GM23248 (cell line): ENCODE measurements around the gene GNB3. TPM values are rescaled to one million over a fixed set of nuclear protein-coding genes. Genes with fewer than 3 reads are reported as not detected.
"Not testable (repeated sequence)": the region's sequence is repeated elsewhere in the genome, so short reads cannot be mapped to it uniquely, and the experiment has no call there.

Experiments
- DNase-seq: peaks from one replicate; pipeline ENCODE4 v3.0.0-alpha.2; 2015
- H2AFZ ChIP-seq: fragments of 200-600 bp; sonication (generic); 2 replicates; pipeline ENCODE4 v1.6.1; 2016; ENCODE audit warnings: antibody characterized with exemption
- H3F3A ChIP-seq: fragments of 200-600 bp; sonication (generic); 2 replicates; pipeline ENCODE4 v1.6.1; 2016; ENCODE audit warnings: mild to moderate bottlenecking, antibody characterized with exemption, mixed run types; ENCODE audit not compliant: insufficient read depth
- H3K27ac ChIP-seq: fragments of 200-600 bp; sonication (generic); 2 replicates; pipeline ENCODE4 v1.5.1; 2016; ENCODE audit warnings: mild to moderate bottlenecking
- H3K27me3 ChIP-seq: fragments of 200-600 bp; sonication (generic); replicated peaks from 2 replicates; pipeline ENCODE4 v1.6.1; 2016; ENCODE audit warnings: mild to moderate bottlenecking; ENCODE audit not compliant: insufficient read depth
- H3K36me3 ChIP-seq: fragments of 200-600 bp; sonication (generic); 2 replicates; pipeline ENCODE4 v1.6.1; 2016; ENCODE audit warnings: low read depth, mild to moderate bottlenecking
- H3K4me1 ChIP-seq: fragments of 200-600 bp; sonication (generic); 2 replicates; pipeline ENCODE4 v1.6.1; 2016; ENCODE audit warnings: mild to moderate bottlenecking; ENCODE audit not compliant: insufficient read depth
- H3K4me2 ChIP-seq: fragments of 200-600 bp; sonication (generic); one replicate; pipeline ENCODE4 v1.6.1; 2016; ENCODE audit warnings: mild to moderate bottlenecking; ENCODE audit not compliant: unreplicated experiment
- H3K4me3 ChIP-seq: fragments of 200-600 bp; sonication (generic); 2 replicates; pipeline ENCODE4 v1.5.1; 2016; ENCODE audit warnings: mild to moderate bottlenecking
- H3K79me2 ChIP-seq: fragments of 200-600 bp; sonication (generic); 2 replicates; pipeline ENCODE4 v1.6.1; 2016; ENCODE audit warnings: mild to moderate bottlenecking; ENCODE audit not compliant: insufficient read depth
- H3K9ac ChIP-seq: fragments of 200-600 bp; sonication (generic); 2 replicates; pipeline ENCODE4 v1.6.1; 2016; ENCODE audit warnings: mild to moderate bottlenecking
- H3K9me2 ChIP-seq: fragments of 200-600 bp; sonication (generic); 2 replicates; pipeline ENCODE4 v1.6.1; 2016; ENCODE audit warnings: mixed run types, mild to moderate bottlenecking, moderate library complexity; ENCODE audit not compliant: insufficient read depth
- H3K9me3 ChIP-seq: fragments of 200-600 bp; sonication (generic); one replicate; pipeline ENCODE4 v1.6.1; 2017; ENCODE audit warnings: low read depth
- H4K20me1 ChIP-seq: fragments of 200-600 bp; sonication (generic); 2 replicates; pipeline ENCODE4 v1.6.0; 2016; ENCODE audit not compliant: insufficient read depth
- EZH2 ChIP-seq: fragments of 200-600 bp; sonication (generic); IDR thresholded peaks from 2 replicates; pipeline ENCODE4 v1.6.1; 2018; ENCODE audit warnings: antibody characterized with exemption, mild to moderate bottlenecking; ENCODE audit not compliant: insufficient read depth, poor library complexity, severe bottlenecking
- EZH2phosphoT487 ChIP-seq: fragments of 200-600 bp; sonication (generic); IDR thresholded peaks from 2 replicates; pipeline ENCODE4 v1.6.1; 2018; ENCODE audit warnings: antibody characterized with exemption, moderate library complexity, mild to moderate bottlenecking, low read depth; ENCODE audit not compliant: insufficient read depth
- whole genome bisulfite sequencing, 2 experiments: methylation state at CpG; one replicate each; pipeline ENCODE4 v1.1.6; 2015 to 2017; ENCODE audit warnings: low lambda C conversion rate in 2 of 2, low coverage in 1 of 2; ENCODE audit errors: missing lambda C conversion rate in 2 of 2; 5-methylcytosine and 5-hydroxymethylcytosine counted together
- in situ Hi-C: fragments of 300-500 bp; cut with MboI; formaldehyde crosslinking; loops from 2 replicates; pipeline ENCODE4 v1.15.0; 2020
- polyA plus RNA-seq: library from polyadenylated mRNA; unstranded; fragments of >200 nt; fragmentation: Nextera tagmentation; extraction: Ambion mirVana; gene quantifications from 2 replicates; pipeline ENCODE4 v1.2.1, GENCODE V29; 2016
- total RNA-seq: library from RNA; depleted of rRNA; stranded (reverse); fragments of >200 nt; shearing (Covaris generic); gene quantifications from 2 replicates; pipeline ENCODE4 v1.2.3, GENCODE V29; 2014

Gene GNB3
- total and polyA plus RNA-seq, 2 experiments from 2014 or later = 2.2 to 3.2 TPM

GRCh38 chr12:6861391-6861790 is 20.7 kb downstream of the GNB3 start:
- 96 to 99% methylated on average over 9 of the region's 9 CpGs for WGBS, 2 experiments
- in situ Hi-C loops = no loop called here

GRCh38 chr12:6863033-6863432 is 22.3 kb downstream of the GNB3 start:
- Histone ChIP-seq H3F3A (peaks cover 4% of the 10 kb centered on the region), H3K9ac (no peak overlapping the region), H2AFZ (no peak overlapping the region), H3K27ac (no peak overlapping the region), H3K4me3 (no peak overlapping the region), H3K4me2 (no peak overlapping the region), H3K36me3 (peaks cover 33% of the 10 kb centered on the region), H3K9me2 (no peaks in the 10 kb centered on the region), H4K20me1 (no peaks in the 10 kb centered on the region), H3K79me2 (peaks cover 12% of the 10 kb centered on the region), H3K27me3 (no peaks in the 10 kb centered on the region), H3K4me1 (0 out of 2 replicates have a peak, but pooled peaks cover 6% of the 10 kb centered on the region), H3K9me3 (no peaks in the 10 kb centered on the region)
- in situ Hi-C loops = no loop called here
- DNase-seq = no peak
- 85 to 87% methylated on average over 11 of the region's 11 CpGs for WGBS, 2 experiments
- TF ChIP-seq EZH2 (no peak), EZH2phosphoT487 (no peak)

More at GRCh38 chr12:6861391-6861790, 20.7 kb downstream of the GNB3 start:
- H3K9ac ChIP-seq = no peak overlapping the region
- peaks cover 47% of the 10 kb centered on the region for H3K36me3 ChIP-seq
- no peaks in the 10 kb centered on the region for H4K20me1 ChIP-seq
- TF ChIP-seq EZH2 = no peak
- no peak for TF ChIP-seq EZH2phosphoT487
- H3K4me1 ChIP-seq = no peaks in the 10 kb centered on the region
- no peak overlapping the region for H3K4me2 ChIP-seq
- peaks cover 4% of the 10 kb centered on the region; the same call in 1 of the 2 replicates for H3F3A ChIP-seq
- H3K27ac ChIP-seq = no peak overlapping the region
- H3K27me3 ChIP-seq = no peaks in the 10 kb centered on the region
- no peak overlapping the region for H3K4me3 ChIP-seq
- H3K79me2 ChIP-seq = peaks cover 19% of the 10 kb centered on the region
- no peaks in the 10 kb centered on the region for H3K9me2 ChIP-seq
- no peak for DNase-seq
- no peaks in the 10 kb centered on the region for H3K9me3 ChIP-seq
- no peak overlapping the region for H2AFZ ChIP-seq

- in situ Hi-C loops = no loop called here
- H3F3A ChIP-seq = peaks cover 12% of the 10 kb centered on the region
- peaks cover 14% of the 10 kb centered on the region for H3K79me2 ChIP-seq
- peaks cover 8% of the 10 kb centered on the region; the same call in 1 of the 2 replicates for H3K4me1 ChIP-seq
- TF ChIP-seq EZH2 = no peak
- TF ChIP-seq EZH2phosphoT487 = no peak
- H3K9me3 ChIP-seq = no peaks in the 10 kb centered on the region
- H4K20me1 ChIP-seq = no peaks in the 10 kb centered on the region
- no peak overlapping the region for H3K9ac ChIP-seq
- no peak overlapping the region for H2AFZ ChIP-seq
- H3K9me2 ChIP-seq = no peaks in the 10 kb centered on the region
- DNase-seq = no peak
- peaks cover 25% of the 10 kb centered on the region for H3K36me3 ChIP-seq
- no peak overlapping the region for H3K4me3 ChIP-seq
- no peak overlapping the region for H3K4me2 ChIP-seq
- H3K27me3 ChIP-seq = no peaks in the 10 kb centered on the region
- H3K27ac ChIP-seq = no peak overlapping the region
- 96 to 99% methylated on average over 16 of the region's 16 CpGs for WGBS, 2 experiments
Measured at GRCh38 chr12:6863586-6864321, 23.0 kb downstream of the GNB3 start.

GRCh38 chr12:6865307-6865706 is 24.6 kb downstream of the GNB3 start:
- H3K4me2 ChIP-seq, H3K9me3 ChIP-seq, H3K27ac ChIP-seq, H3K9ac ChIP-seq, H3K9me2 ChIP-seq, H3K4me3 ChIP-seq, in situ Hi-C loops, H2AFZ ChIP-seq, H4K20me1 ChIP-seq, DNase-seq, H3K27me3 ChIP-seq: not testable (repeated sequence)
- H3K36me3 ChIP-seq = peaks cover 25% of the 10 kb centered on the region
- H3F3A ChIP-seq = peaks cover 25% of the 10 kb centered on the region
- H3K4me1 ChIP-seq = peaks cover 21% of the 10 kb centered on the region
- peaks cover 29% of the 10 kb centered on the region for H3K79me2 ChIP-seq
- WGBS, 2 experiments = 81 to 82% methylated on average over 5 of the region's 5 CpGs
